Measurements from ENCODE around the gene EVI5.

GRCh38 chr1:92585831-92586230 lies 199.1 kb downstream of the EVI5 start:
- TF ChIP-seq CTCF (conservative IDR thresholded peaks at IDR 0.05; ENCODE audit: low read depth, low read length) = no peak
- no peak for TF ChIP-seq EZH2 (IDR thresholded peaks at IDR 0.05; ENCODE audit: low read length, unreplicated experiment)
- no peak for TF ChIP-seq EZH2phosphoT487 (IDR thresholded peaks at IDR 0.05; ENCODE audit: borderline replicate concordance, low read length)

All from PC-3 (cell line).